SK-N-SH treated with all-trans-retinoic acid at 6 μM for 48 hours (cell line): Measurements from ENCODE around the gene DNM1L.

Experiments used
- ATAC-seq: fragments of 200-7000 bp; cut with Tn5 transposase; 3 replicates; pipeline ENCODE4 v1.9.1; 2020; ENCODE audit warnings: mild to moderate bottlenecking, moderate library complexity
- ARNTL ChIP-seq: fragments of 450-650 bp; formaldehyde crosslinking; IDR thresholded peaks from 2 replicates; pipeline ENCODE4 v1.5.0; 2020; ENCODE audit warnings: low read depth, mild to moderate bottlenecking, moderate library complexity, borderline replicate concordance
- BACH2 ChIP-seq: fragments of 250-450 bp; sonication (Bioruptor Pico); IDR thresholded peaks from 2 replicates; pipeline ENCODE4 v1.9.0; 2021; ENCODE audit warnings: mild to moderate bottlenecking, borderline replicate concordance
- CREB5 ChIP-seq: fragments of 250-450 bp; sonication (Bioruptor Pico); IDR thresholded peaks from 2 replicates; pipeline ENCODE4 v1.5.1; 2020; ENCODE audit warnings: low read depth, mild to moderate bottlenecking, moderate library complexity
- CSDC2 ChIP-seq: fragments of 250-450 bp; sonication (Bioruptor Pico); IDR thresholded peaks from 2 replicates; pipeline ENCODE4 v1.5.0; 2020; ENCODE audit warnings: mild to moderate bottlenecking, moderate library complexity
- CSRNP3 ChIP-seq: fragments of 250-450 bp; sonication (Bioruptor Pico); IDR thresholded peaks from 2 replicates; pipeline ENCODE4 v1.5.1; 2021; ENCODE audit warnings: mild to moderate bottlenecking, moderate library complexity
- GLIS3 ChIP-seq: fragments of 250-450 bp; sonication (Bioruptor Pico); IDR thresholded peaks from 2 replicates; pipeline ENCODE4 v1.5.0; 2020; ENCODE audit warnings: mild to moderate bottlenecking, moderate library complexity
- ISL1 ChIP-seq: fragments of 250-450 bp; sonication (Bioruptor Pico); IDR thresholded peaks from 2 replicates; pipeline ENCODE4 v2.1.2; 2022; ENCODE audit warnings: mild to moderate bottlenecking, moderate library complexity
- PATZ1 ChIP-seq: fragments of 250-450 bp; sonication (Bioruptor Pico); IDR thresholded peaks from 2 replicates; pipeline ENCODE4 v1.8.0; 2020; ENCODE audit warnings: mild to moderate bottlenecking, moderate library complexity, borderline replicate concordance
- POU6F1 ChIP-seq: fragments of 250-450 bp; sonication (Bioruptor Pico); IDR thresholded peaks from 2 replicates; pipeline ENCODE4 v1.8.0; 2021; ENCODE audit warnings: low read depth, mild to moderate bottlenecking, moderate library complexity, borderline replicate concordance
- PPARA ChIP-seq: fragments of 250-450 bp; sonication (Bioruptor Pico); IDR thresholded peaks from 2 replicates; pipeline ENCODE4 v1.5.0; 2020; ENCODE audit warnings: mild to moderate bottlenecking, borderline replicate concordance
- RARB ChIP-seq: fragments of 250-450 bp; sonication (Bioruptor Pico); IDR thresholded peaks from 2 replicates; pipeline ENCODE4 v1.8.0; 2021; ENCODE audit warnings: mild to moderate bottlenecking, moderate library complexity
- SNAI2 ChIP-seq: fragments of 250-450 bp; sonication (Bioruptor Pico); IDR thresholded peaks from 2 replicates; pipeline ENCODE4 v1.5.0; 2020; ENCODE audit warnings: mild to moderate bottlenecking, moderate library complexity
- TOX ChIP-seq: fragments of 250-450 bp; sonication (Bioruptor Pico); IDR thresholded peaks from 2 replicates; pipeline ENCODE4 v1.8.0; 2021; ENCODE audit warnings: mild to moderate bottlenecking, moderate library complexity, borderline replicate concordance
- TSHZ2 ChIP-seq: fragments of 250-450 bp; sonication (Bioruptor Pico); IDR thresholded peaks from 2 replicates; pipeline ENCODE4 v1.5.0; 2020; ENCODE audit warnings: mild to moderate bottlenecking, moderate library complexity
- ZC3H10 ChIP-seq: fragments of 250-450 bp; sonication (Bioruptor Pico); IDR thresholded peaks from 2 replicates; pipeline ENCODE4 v1.5.1; 2021; ENCODE audit warnings: mild to moderate bottlenecking, moderate library complexity
- ZFP3 ChIP-seq: fragments of 250-450 bp; sonication (Bioruptor Pico); IDR thresholded peaks from 2 replicates; pipeline ENCODE4 v1.5.0; 2020; ENCODE audit warnings: mild to moderate bottlenecking, moderate library complexity
- ZFP30 ChIP-seq: fragments of 450-650 bp; formaldehyde crosslinking; IDR thresholded peaks from 2 replicates; pipeline ENCODE4 v1.5.0; 2022; ENCODE audit warnings: mild to moderate bottlenecking, moderate library complexity
- ZNF565 ChIP-seq: fragments of 450-650 bp; formaldehyde crosslinking; conservative IDR thresholded peaks from 2 replicates; pipeline ENCODE4 v1.5.0; 2020; ENCODE audit warnings: low read depth, mild to moderate bottlenecking, moderate library complexity
- ZNF8 ChIP-seq: fragments of 450-650 bp; formaldehyde crosslinking; IDR thresholded peaks from 2 replicates; pipeline ENCODE4 v1.5.0; 2020; ENCODE audit warnings: mild to moderate bottlenecking, moderate library complexity

Gene DNM1L

GRCh38 chr12:32765906-32766305, 86.8 kb downstream of the DNM1L start:
- ATAC-seq = no peak
- TF ChIP-seq TSHZ2 (CRISPR knock-in tag) (no peak), CSRNP3 (no peak), ZFP3 (no peak), ZC3H10 (CRISPR knock-in tag) (no peak), RARB (CRISPR knock-in tag) (no peak), PATZ1 (no peak), POU6F1 (CRISPR knock-in tag) (no peak)

GRCh38 chr12:32768518-32768917, 89.4 kb downstream of the DNM1L start:
- TF ChIP-seq SNAI2 (CRISPR knock-in tag) (no peak), ZFP3 (no peak), POU6F1 (CRISPR knock-in tag) (no peak), ARNTL (CRISPR knock-in tag) (no peak), PATZ1 (no peak), TOX (no peak), ZFP30 (CRISPR knock-in tag) (no peak), BACH2 (no peak), CSDC2 (no peak), CREB5 (CRISPR knock-in tag) (no peak), GLIS3 (CRISPR knock-in tag) (no peak), TSHZ2 (CRISPR knock-in tag) (no peak), ZNF8 (no peak), PPARA (CRISPR knock-in tag) (no peak), ISL1 (no peak), RARB (CRISPR knock-in tag) (no peak), ZNF565 (CRISPR knock-in tag) (no peak)
- ATAC-seq = no peak
